CD14-positive monocyte (primary cell): ENCODE data around the gene SIK3. TPM values are rescaled to one million over a fixed set of nuclear protein-coding genes. Genes with fewer than 3 reads are reported as not detected.

Source experiments
- DNase-seq, 3 donors: peaks; one replicate each; pipeline ENCODE4 v3.0.0-alpha.2; 2011 to 2022
- H2AFZ ChIP-seq: 2 replicates; pipeline ENCODE4 v1.6.0; 2012; ENCODE audit warnings: mild to moderate bottlenecking, low read depth, low read length, inconsistent platforms; ENCODE audit not compliant: insufficient read depth, poor library complexity, severe bottlenecking
- H3K27ac ChIP-seq, 2 donors: 1 replicate in 1 of 2; 2 replicates in 1 of 2; pipeline ENCODE4 v1.5.1; 2012 to 2013; ENCODE audit warnings: low read length in 2 of 2, control low read depth in 1 of 2, inconsistent platforms in 1 of 2, low read depth in 1 of 2, mild to moderate bottlenecking in 1 of 2
- H3K27me3 ChIP-seq, 2 donors: one replicate each; pipeline versions ENCODE4 v1.6.0 to v1.6.1; 2011 to 2013; ENCODE audit warnings: low read length in 2 of 2; ENCODE audit not compliant: control insufficient read depth in 2 of 2, insufficient read depth in 2 of 2
- H3K36me3 ChIP-seq, 2 donors: replicated peaks in 1 of 2; 1 replicate in 1 of 2; 2 replicates in 1 of 2; pipeline versions ENCODE4 v1.5.1 to v1.6.1; 2012 to 2013; ENCODE audit warnings: low read length in 2 of 2, control low read depth in 1 of 2, inconsistent platforms in 1 of 2, mild to moderate bottlenecking in 1 of 2; ENCODE audit not compliant: insufficient read depth in 2 of 2, control insufficient read depth in 1 of 2
- H3K4me1 ChIP-seq, 2 donors: 1 replicate in 1 of 2; 2 replicates in 1 of 2; pipeline versions ENCODE4 v1.5.1 to v1.6.1; 2012 to 2013; ENCODE audit warnings: low read length in 2 of 2, control low read depth in 1 of 2, inconsistent platforms in 1 of 2, mild to moderate bottlenecking in 1 of 2, moderate library complexity in 1 of 2; ENCODE audit not compliant: insufficient read depth in 2 of 2, control insufficient read depth in 1 of 2
- H3K4me2 ChIP-seq: replicated peaks from 2 replicates; pipeline ENCODE3; 2012; ENCODE audit warnings: low read length, moderate library complexity, mild to moderate bottlenecking; ENCODE audit not compliant: poor library complexity, severe bottlenecking; ENCODE audit errors: extremely low read depth
- H3K4me3 ChIP-seq, 3 experiments: fragments of 200-600 bp in 1 of 3; sonication (generic) in 1 of 3; replicated peaks in 1 of 3; 1 replicate in 2 of 3; 2 replicates in 1 of 3; pipeline ENCODE4 v1.5.1; 2011 to 2013; ENCODE audit warnings: low read length in 3 of 3, mild to moderate bottlenecking in 3 of 3, control low read depth in 2 of 3, low read depth in 2 of 3, inconsistent platforms in 1 of 3, moderate library complexity in 1 of 3
- H3K79me2 ChIP-seq: 2 replicates; pipeline ENCODE4 v1.6.0; 2012; ENCODE audit warnings: mild to moderate bottlenecking, control low read depth, inconsistent platforms, low read length, moderate library complexity; ENCODE audit not compliant: insufficient read depth
- H3K9ac ChIP-seq: 2 replicates; pipeline ENCODE4 v1.6.0; 2017; ENCODE audit warnings: low read length, mild to moderate bottlenecking; ENCODE audit not compliant: insufficient read depth, poor library complexity, severe bottlenecking
- H3K9me3 ChIP-seq, 2 donors: replicated peaks in 1 of 2; 1 replicate in 1 of 2; 2 replicates in 1 of 2; pipeline versions ENCODE4 v1.5.1 to v1.6.1; 2012 to 2013; ENCODE audit warnings: low read length in 2 of 2, control low read depth in 1 of 2; ENCODE audit not compliant: control insufficient read depth in 1 of 2, insufficient read depth in 1 of 2
- H4K20me1 ChIP-seq: 2 replicates; pipeline ENCODE4 v1.6.0; 2012; ENCODE audit warnings: mild to moderate bottlenecking, low read length, control low read depth, moderate library complexity; ENCODE audit not compliant: insufficient read depth
- H3K27ac Mint-ChIP-seq, 7 donors: one replicate each; pipeline ENCODE4 v1.8.0; 2020; ENCODE audit warnings: mild to moderate bottlenecking in 7 of 7, mixed read lengths in 7 of 7, moderate library complexity in 6 of 7, inconsistent platforms in 2 of 7
- H3K27me3 Mint-ChIP-seq, 3 donors: one replicate each; pipeline ENCODE4 v1.8.0; 2021 to 2022; ENCODE audit warnings: low read depth in 3 of 3, mild to moderate bottlenecking in 3 of 3, mixed read lengths in 3 of 3, moderate library complexity in 3 of 3, inconsistent platforms in 1 of 3
- H3K36me3 Mint-ChIP-seq, 2 donors: one replicate each; pipeline ENCODE4 v1.8.0; 2020; ENCODE audit warnings: mixed read lengths in 2 of 2, inconsistent platforms in 1 of 2, mild to moderate bottlenecking in 1 of 2
- H3K4me1 Mint-ChIP-seq: one replicate; pipeline ENCODE4 v1.8.0; 2020; ENCODE audit warnings: mild to moderate bottlenecking, mixed read lengths
- H3K4me3 Mint-ChIP-seq, 2 donors: one replicate each; pipeline ENCODE4 v1.8.0; 2020; ENCODE audit warnings: mild to moderate bottlenecking in 2 of 2, mixed read lengths in 2 of 2, moderate library complexity in 1 of 2
- H3K9me3 Mint-ChIP-seq, 7 donors: one replicate each; pipeline ENCODE4 v1.8.0; 2020 to 2022; ENCODE audit warnings: mixed read lengths in 7 of 7, mild to moderate bottlenecking in 6 of 7, moderate library complexity in 6 of 7, inconsistent platforms in 2 of 7
- CTCF ChIP-seq: fragments of 200-600 bp; IDR thresholded peaks from one replicate; pipeline ENCODE4 v1.8.0; 2022; ENCODE audit warnings: antibody characterized with exemption, mild to moderate bottlenecking
- WGBS: methylation state at CpG from one replicate; pipeline ENCODE4 v1.1.5; 2013; ENCODE audit warnings: missing lambda C conversion rate; ENCODE audit not compliant: insufficient coverage; 5-methylcytosine and 5-hydroxymethylcytosine counted together
- intact Hi-C, 2 donors: fragments of 100-400 bp; cut with micrococcal nuclease; formaldehyde crosslinking; loops; one replicate each; pipeline versions ENCODE4 v1.15.0 to v1.15.1; 2023
- polyA plus RNA-seq, 3 donors: library from polyadenylated mRNA; depleted of rRNA in 1 of 3; unstranded in 2 of 3; stranded (reverse) in 1 of 3; fragments of 300-500 nt in 2 of 3; fragments of >200 nt in 1 of 3; fragmentation: Illumina TruSeq in 2 of 3; gene quantifications; 1 replicate in 2 of 3; 2 replicates in 1 of 3; pipeline ENCODE4 v1.2.3, GENCODE V29; 2012 to 2021

Gene SIK3
- polyA plus RNA-seq, 3 donors: 18.3 to 142 (median 20.0) TPM

- no peak overlapping the region for H2AFZ ChIP-seq
- DNase-seq: no peak
- no peak overlapping the region for H3K9ac ChIP-seq
- Mint-ChIP-seq H3K9me3 (peaks cover 0 to 2% (median 0%) of the 10 kb centered on the region in 7 donors), H3K27me3 (peaks cover 0 to 4% (median 0%) of the 10 kb centered on the region in 3 donors), H3K4me3 (no peak overlapping the region), H3K36me3 (peaks cover 26 to 34% of the 10 kb centered on the region in 2 donors), H3K27ac (peak overlapping the region in 1 of 7 donors; percentile 11), H3K4me1 (peaks cover 39% of the 10 kb centered on the region)
- peaks cover 23 to 33% of the 10 kb centered on the region in 2 donors for H3K4me1 ChIP-seq
- no peak for TF ChIP-seq CTCF
- WGBS: 100% methylated on average over 1 of the region's 3 CpGs
- no peaks in the 10 kb centered on the region for H3K27me3 ChIP-seq
- H3K27ac ChIP-seq: peak overlapping the region in 1 of 2 donors; percentile 3
- H3K36me3 ChIP-seq: peaks cover 10 to 21% of the 10 kb centered on the region in 2 donors
- H4K20me1 ChIP-seq: peaks cover 16% of the 10 kb centered on the region
- intact Hi-C loops: no loop called here
- peaks cover 40% of the 10 kb centered on the region for H3K79me2 ChIP-seq
- H3K4me2 ChIP-seq: no peak overlapping the region
- no peak overlapping the region for H3K4me3 ChIP-seq
- no peaks in the 10 kb centered on the region for H3K9me3 ChIP-seq
Observed at GRCh38 chr11:116936754-116937446, 161.3 kb downstream of the SIK3 start.

- no peak overlapping the region for H3K4me2 ChIP-seq
- H4K20me1 ChIP-seq: peaks cover 16% of the 10 kb centered on the region
- peaks cover 10 to 21% of the 10 kb centered on the region in 2 donors for H3K36me3 ChIP-seq
- H3K9me3 Mint-ChIP-seq: peaks cover 0 to 2% (median 0%) of the 10 kb centered on the region in 7 donors
- no peak for TF ChIP-seq CTCF
- H3K27ac ChIP-seq: no peak overlapping the region
- no peak overlapping the region for H2AFZ ChIP-seq
- no peak overlapping the region for H3K4me3 ChIP-seq
- intact Hi-C loops: no loop called here
- no peaks in the 10 kb centered on the region for H3K27me3 ChIP-seq
- H3K79me2 ChIP-seq: peaks cover 48% of the 10 kb centered on the region
- no peaks in the 10 kb centered on the region for H3K9me3 ChIP-seq
- H3K36me3 Mint-ChIP-seq: peaks cover 23 to 34% of the 10 kb centered on the region in 2 donors
- no peak overlapping the region for H3K27ac Mint-ChIP-seq
- peaks cover 0 to 4% (median 0%) of the 10 kb centered on the region in 3 donors for H3K27me3 Mint-ChIP-seq
- peaks cover 37 to 47% of the 10 kb centered on the region in 2 donors for H3K4me1 ChIP-seq
- no CpG with 5 or more reads among the region's 1 CpG for WGBS
- H3K4me3 Mint-ChIP-seq: no peak overlapping the region
- DNase-seq: no peak
- H3K9ac ChIP-seq: no peak overlapping the region
- peaks cover 53% of the 10 kb centered on the region for H3K4me1 Mint-ChIP-seq
Observed at GRCh38 chr11:116935514-116935913, 162.7 kb downstream of the SIK3 start.
